ENCODE measurements around the gene RBM27.

GRCh38 chr5:146222005-146222404 lies 18.6 kb downstream of the RBM27 start:
- TF ChIP-seq POLR2A (IDR thresholded peaks at IDR 0.05) (no peak), POLR2AphosphoS5 (IDR thresholded peaks at IDR 0.05) (no peak)
- TF ChIP-seq, protein P1, sequence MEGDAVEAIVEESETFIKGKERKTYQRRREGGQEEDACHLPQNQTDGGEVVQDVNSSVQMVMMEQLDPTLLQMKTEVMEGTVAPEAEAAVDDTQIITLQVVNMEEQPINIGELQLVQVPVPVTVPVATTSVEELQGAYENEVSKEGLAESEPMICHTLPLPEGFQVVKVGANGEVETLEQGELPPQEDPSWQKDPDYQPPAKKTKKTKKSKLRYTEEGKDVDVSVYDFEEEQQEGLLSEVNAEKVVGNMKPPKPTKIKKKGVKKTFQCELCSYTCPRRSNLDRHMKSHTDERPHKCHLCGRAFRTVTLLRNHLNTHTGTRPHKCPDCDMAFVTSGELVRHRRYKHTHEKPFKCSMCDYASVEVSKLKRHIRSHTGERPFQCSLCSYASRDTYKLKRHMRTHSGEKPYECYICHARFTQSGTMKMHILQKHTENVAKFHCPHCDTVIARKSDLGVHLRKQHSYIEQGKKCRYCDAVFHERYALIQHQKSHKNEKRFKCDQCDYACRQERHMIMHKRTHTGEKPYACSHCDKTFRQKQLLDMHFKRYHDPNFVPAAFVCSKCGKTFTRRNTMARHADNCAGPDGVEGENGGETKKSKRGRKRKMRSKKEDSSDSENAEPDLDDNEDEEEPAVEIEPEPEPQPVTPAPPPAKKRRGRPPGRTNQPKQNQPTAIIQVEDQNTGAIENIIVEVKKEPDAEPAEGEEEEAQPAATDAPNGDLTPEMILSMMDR (IDR thresholded peaks at IDR 0.05), result no peak
